ENCODE data around the gene CEBPB.
"Not testable (repeated sequence)": the region's sequence is repeated elsewhere in the genome, so short reads cannot be mapped to it uniquely, and the experiment has no call there.

The CEBPB gene

GRCh38 chr20:50193199-50193835 lies 2.7 kb downstream of the CEBPB start:
- no peak for DNase-seq (ENCODE audit: low read depth in 2 of 2)

- no peak for DNase-seq (ENCODE audit: low read depth in 2 of 2)
Observed at GRCh38 chr20:50193836-50194421, 3.3 kb downstream of the CEBPB start.

GRCh38 chr20:50194422-50194830 lies 3.8 kb downstream of the CEBPB start:
- no peak for DNase-seq (ENCODE audit: low read depth in 2 of 2)

- DNase-seq (ENCODE audit: low read depth in 2 of 2) = no peak
Observed at GRCh38 chr20:50194831-50195523, 4.3 kb downstream of the CEBPB start.

- no peak for DNase-seq (ENCODE audit: low read depth in 2 of 2)
Observed at GRCh38 chr20:50195524-50196120, 5.0 kb downstream of the CEBPB start.

GRCh38 chr20:50196248-50196647 lies 5.6 kb downstream of the CEBPB start:
- no peak for DNase-seq (ENCODE audit: low read depth in 2 of 2)

GRCh38 chr20:50196896-50197295 lies 6.3 kb downstream of the CEBPB start:
- no peak for DNase-seq (ENCODE audit: low read depth in 2 of 2)

GRCh38 chr20:50197463-50198179 lies 7.0 kb downstream of the CEBPB start:
- DNase-seq (ENCODE audit: low read depth in 2 of 2) = no peak

- no peak for DNase-seq (ENCODE audit: low read depth in 2 of 2)
Observed at GRCh38 chr20:50198180-50198666, 7.6 kb downstream of the CEBPB start.

- DNase-seq (ENCODE audit: low read depth in 2 of 2) = no peak
Observed at GRCh38 chr20:50198716-50199115, 8.1 kb downstream of the CEBPB start.

GRCh38 chr20:50199703-50200102 lies 9.1 kb downstream of the CEBPB start:
- no peak for DNase-seq (ENCODE audit: low read depth in 2 of 2)

- DNase-seq (ENCODE audit: low read depth in 2 of 2) = no peak
Observed at GRCh38 chr20:50200482-50201104, 10.0 kb downstream of the CEBPB start.

GRCh38 chr20:50201710-50202109 lies 11.1 kb downstream of the CEBPB start:
- DNase-seq (ENCODE audit: low read depth in 2 of 2) = not testable (repeated sequence)

GRCh38 chr20:50202677-50203076 lies 12.0 kb downstream of the CEBPB start:
- no peak for DNase-seq (ENCODE audit: low read depth in 2 of 2)

GRCh38 chr20:50203951-50204937 lies 13.6 kb downstream of the CEBPB start:
- DNase-seq (ENCODE audit: low read depth in 2 of 2) = no peak

- DNase-seq (ENCODE audit: low read depth in 2 of 2) = no peak
Observed at GRCh38 chr20:50207026-50207425, 16.4 kb downstream of the CEBPB start.

- DNase-seq (ENCODE audit: low read depth in 2 of 2) = no peak
Observed at GRCh38 chr20:50208085-50208491, 17.5 kb downstream of the CEBPB start.

GRCh38 chr20:50208815-50209214 lies 18.2 kb downstream of the CEBPB start:
- not testable (repeated sequence) for DNase-seq (ENCODE audit: low read depth in 2 of 2)

GRCh38 chr20:50210066-50210619 lies 19.5 kb downstream of the CEBPB start:
- no peak for DNase-seq (ENCODE audit: low read depth in 2 of 2)

GRCh38 chr20:50211091-50211490 lies 20.5 kb downstream of the CEBPB start:
- no peak for DNase-seq (ENCODE audit: low read depth in 2 of 2)
